GM23248 (cell line): Measurements from ENCODE around the gene SEC11A.
"Not testable (repeated sequence)": the region's sequence is repeated elsewhere in the genome, so short reads cannot be mapped to it uniquely, and the experiment has no call there.

ENCODE experiments used
- EZH2 ChIP-seq: fragments of 200-600 bp; sonication (generic); IDR thresholded peaks from 2 replicates; pipeline ENCODE4 v1.6.1; 2018; ENCODE audit warnings: antibody characterized with exemption, mild to moderate bottlenecking; ENCODE audit not compliant: insufficient read depth, poor library complexity, severe bottlenecking
- EZH2phosphoT487 ChIP-seq: fragments of 200-600 bp; sonication (generic); IDR thresholded peaks from 2 replicates; pipeline ENCODE4 v1.6.1; 2018; ENCODE audit warnings: antibody characterized with exemption, moderate library complexity, mild to moderate bottlenecking, low read depth; ENCODE audit not compliant: insufficient read depth

DNA sequence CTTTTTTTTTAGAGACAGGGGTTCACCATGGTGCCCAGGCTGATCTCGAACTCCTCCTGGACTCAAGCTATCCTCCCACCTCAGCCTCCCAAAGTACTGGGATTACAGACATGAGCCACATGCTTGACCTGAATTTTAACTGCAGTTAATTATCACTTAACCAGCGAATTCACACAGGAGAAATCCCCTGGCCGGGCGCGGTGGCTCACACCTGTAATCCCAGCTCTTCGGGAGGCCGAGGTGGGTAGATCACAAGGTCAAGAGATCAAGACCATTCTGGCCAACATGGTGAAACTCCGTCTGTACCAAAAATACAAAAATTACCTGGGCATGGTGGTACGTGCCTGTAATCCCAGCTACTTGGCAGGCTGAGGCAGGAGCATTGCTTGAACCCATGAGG, 74.1 kb downstream of the SEC11A start:
- not testable (repeated sequence) for TF ChIP-seq EZH2phosphoT487, EZH2
